Caco-2 (cell line): ENCODE results near the gene ANKRD52. TPM values are rescaled to one million over a fixed set of nuclear protein-coding genes. Genes with fewer than 3 reads are reported as not detected.

ENCODE experiments used
- BruUV-seq: library from RNA; stranded (reverse); fragments of 400-500 nt; replicated peaks from 2 replicates; lab custom pipeline; 2021; lab: Mats Ljungman, UMichigan
- CTCF ChIA-PET: fragments of 300-600 bp; sonication (Branson Sonifier 250); formaldehyde crosslinking; loops from one replicate; lab custom pipeline; 2022; ENCODE audit warnings: antibody characterized with exemption; lab: Charles Lee
- POLR2A ChIA-PET: fragments of 300-600 bp; sonication (Branson Sonifier 250); formaldehyde crosslinking; loops from one replicate; lab custom pipeline; 2022; ENCODE audit warnings: antibody characterized with exemption; lab: Charles Lee
- DNase-seq, 2 experiments: peaks; one replicate each; pipeline versions ENCODE4 v3.0.0 to v3.0.0-alpha.2; 2020 to 2022
- H3K27me3 ChIP-seq: replicated peaks from 2 replicates; pipeline ENCODE4 v1.6.0; 2011; ENCODE audit warnings: low read length; ENCODE audit not compliant: control insufficient read depth, insufficient read depth
- H3K36me3 ChIP-seq: 2 replicates; pipeline ENCODE4 v1.5.1; 2011; ENCODE audit warnings: low read length; ENCODE audit not compliant: control insufficient read depth, insufficient read depth
- H3K4me1 ChIP-seq: fragments of 250-450 bp; sonication (Bioruptor Pico); 2 replicates; pipeline ENCODE4 v1.5.1; 2020; ENCODE audit warnings: mild to moderate bottlenecking
- H3K4me3 ChIP-seq: 2 replicates; pipeline ENCODE4 v1.5.1; 2011; ENCODE audit warnings: low read depth, mild to moderate bottlenecking, control low read depth, low read length
- H3K9me3 ChIP-seq: fragments of 250-450 bp; sonication (Bioruptor Pico); 2 replicates; pipeline ENCODE4 v1.5.1; 2020; ENCODE audit warnings: mild to moderate bottlenecking, moderate library complexity
- H3K27ac Mint-ChIP-seq: one replicate; pipeline ENCODE4 v1.8.0; 2022; ENCODE audit warnings: mixed read lengths; ENCODE audit not compliant: unreplicated experiment
- H3K27me3 Mint-ChIP-seq: one replicate; pipeline ENCODE4 v1.8.0; 2022; ENCODE audit warnings: mixed read lengths; ENCODE audit not compliant: insufficient read depth, unreplicated experiment
- H3K36me3 Mint-ChIP-seq: one replicate; pipeline ENCODE4 v1.8.0; 2022; ENCODE audit warnings: mild to moderate bottlenecking, mixed read lengths; ENCODE audit not compliant: insufficient read depth, unreplicated experiment
- H3K4me1 Mint-ChIP-seq: one replicate; pipeline ENCODE4 v1.8.0; 2022; ENCODE audit warnings: low read depth, mixed read lengths; ENCODE audit not compliant: unreplicated experiment
- H3K4me3 Mint-ChIP-seq: one replicate; pipeline ENCODE4 v1.8.0; 2022; ENCODE audit warnings: mild to moderate bottlenecking, moderate library complexity, mixed read lengths; ENCODE audit not compliant: unreplicated experiment
- H3K9me3 Mint-ChIP-seq: one replicate; pipeline ENCODE4 v1.8.0; 2022; ENCODE audit warnings: mixed read lengths; ENCODE audit not compliant: unreplicated experiment
- CTCF ChIP-seq, 2 experiments: fragments of 200-600 bp in 1 of 2; IDR thresholded peaks; 1 replicate in 1 of 2; 2 replicates in 1 of 2; pipeline versions ENCODE4 v1.5.1 to v1.8.0; 2011 to 2022; ENCODE audit warnings: antibody characterized with exemption in 1 of 2, control low read depth in 1 of 2, inconsistent platforms in 1 of 2, low read depth in 1 of 2, low read length in 1 of 2, mild to moderate bottlenecking in 1 of 2, moderate library complexity in 1 of 2; ENCODE audit not compliant: insufficient read depth in 1 of 2, severe bottlenecking in 1 of 2, unreplicated experiment in 1 of 2
- intact Hi-C: fragments of 100-400 bp; cut with micrococcal nuclease; formaldehyde crosslinking; loops from one replicate; pipeline ENCODE4 v1.10.0; 2022; ENCODE audit not compliant: unreplicated experiment
- total RNA-seq: library from RNA; stranded (reverse); gene quantifications from 2 replicates; pipeline ENCODE4 v1.2.3, GENCODE V29; 2022

ANKRD52 gene
- total RNA-seq, 1 experiment from 2014 or later, result 34.6 TPM

GRCh38 chr12:56193025-56193578 lies 65.1 kb downstream of the ANKRD52 start:
- H3K36me3 ChIP-seq, result no peaks in the 10 kb centered on the region
- H3K4me3 Mint-ChIP-seq, result peak overlapping the region; percentile 1
- peaks cover 35% of the 10 kb centered on the region for H3K36me3 Mint-ChIP-seq
- H3K27ac Mint-ChIP-seq, result peak overlapping the region; percentile 54
- CTCF ChIA-PET, result no interaction called here
- peaks cover 28% of the 10 kb centered on the region for H3K4me1 Mint-ChIP-seq
- peaks cover 19% of the 10 kb centered on the region for H3K4me1 ChIP-seq
- POLR2A ChIA-PET, result no interaction called here
- TF ChIP-seq CTCF (IDR thresholded peaks at IDR 0.05; ENCODE audit: insufficient read depth in 1 of 2, low read depth in 1 of 2, low read length in 1 of 2, severe bottlenecking in 1 of 2, unreplicated experiment in 1 of 2), result peak; percentile 68 to 72
- peak; percentile 75 to 82 for DNase-seq
- peaks cover 3% of the 10 kb centered on the region for H3K27me3 Mint-ChIP-seq
- H3K27me3 ChIP-seq, result no peaks in the 10 kb centered on the region
- H3K9me3 Mint-ChIP-seq, result no peaks in the 10 kb centered on the region
- no TSS peak for BruUV-seq
- intact Hi-C loops, result loop anchor here (1.0 to 5.0 kb wide), 4 partner anchors 31 to 274 kb away; partner anchors contain the start of genes ANKRD52, NABP2 and SPRYD4
- H3K4me3 ChIP-seq, result no peak overlapping the region
- no peaks in the 10 kb centered on the region for H3K9me3 ChIP-seq

GRCh38 chr12:56192582-56192981 lies 65.6 kb downstream of the ANKRD52 start:
- Histone ChIP-seq H3K9me3 (no peaks in the 10 kb centered on the region), H3K4me1 (peaks cover 25% of the 10 kb centered on the region), H3K4me3 (no peak overlapping the region), H3K36me3 (no peaks in the 10 kb centered on the region), H3K27me3 (no peaks in the 10 kb centered on the region)
- CTCF ChIA-PET, result no interaction called here
- no peaks in the 10 kb centered on the region for H3K9me3 Mint-ChIP-seq
- no peak for DNase-seq
- intact Hi-C loops, result loop anchor here (2.0 to 5.0 kb wide), 3 partner anchors 66 to 275 kb away; partner anchors contain the start of genes ANKRD52 and SPRYD4
- H3K27me3 Mint-ChIP-seq, result peaks cover 3% of the 10 kb centered on the region
- H3K4me3 Mint-ChIP-seq, result no peak overlapping the region
- H3K4me1 Mint-ChIP-seq, result peaks cover 32% of the 10 kb centered on the region
- POLR2A ChIA-PET, result no interaction called here
- BruUV-seq, result no TSS peak
- H3K36me3 Mint-ChIP-seq, result peaks cover 33% of the 10 kb centered on the region
- H3K27ac Mint-ChIP-seq, result no peak overlapping the region
- TF ChIP-seq CTCF (IDR thresholded peaks at IDR 0.05; ENCODE audit: insufficient read depth in 1 of 2, low read depth in 1 of 2, low read length in 1 of 2, severe bottlenecking in 1 of 2, unreplicated experiment in 1 of 2), result no peak

- peak overlapping the region; percentile 49 for H3K4me3 ChIP-seq
- Mint-ChIP-seq H3K4me3 (peak overlapping the region; percentile 97), H3K9me3 (no peaks in the 10 kb centered on the region), H3K27ac (peak overlapping the region; percentile 98), H3K27me3 (peaks cover 3% of the 10 kb centered on the region), H3K36me3 (peaks cover 34% of the 10 kb centered on the region), H3K4me1 (peaks cover 35% of the 10 kb centered on the region)
- ChIA-PET CTCF (interaction anchor here (0.7 to 3.8 kb wide), 5 partner anchors 15 to 217 kb away, joined by 3 to 99 read pairs (median 10); partner anchors contain the start of genes RAB5B, RNF41 and ZC3H10), POLR2A (interaction anchor here (0.7 to 2.3 kb wide), 2 partner anchors 15 to 31 kb away, joined by 8 to 11 read pairs; partner anchors contain the start of gene RNF41)
- TF ChIP-seq CTCF (IDR thresholded peaks at IDR 0.05; ENCODE audit: insufficient read depth in 1 of 2, low read depth in 1 of 2, low read length in 1 of 2, severe bottlenecking in 1 of 2, unreplicated experiment in 1 of 2), result no peak
- DNase-seq, result no peak
- intact Hi-C loops, result loop anchor here (1.0 to 5.0 kb wide), 4 partner anchors 71 to 277 kb away; partner anchors contain the start of genes CS and SPRYD4
- peaks cover 2% of the 10 kb centered on the region; the same call in 1 of the 2 replicates for H3K36me3 ChIP-seq
- H3K9me3 ChIP-seq, result no peaks in the 10 kb centered on the region
- no peaks in the 10 kb centered on the region for H3K27me3 ChIP-seq
- H3K4me1 ChIP-seq, result peaks cover 19% of the 10 kb centered on the region
- no TSS peak for BruUV-seq
These were observed 67.5 kb downstream of the ANKRD52 start for GRCh38 chr12:56190695-56191155.
